ENCODE data around the gene ATRIP. TPM values are rescaled to one million over a fixed set of nuclear protein-coding genes. Genes with fewer than 3 reads are reported as not detected.
"Not testable (repeated sequence)": the region's sequence is repeated elsewhere in the genome, so short reads cannot be mapped to it uniquely, and the experiment has no call there.

The ATRIP gene
- total and polyA plus RNA-seq, 4 donors = 1.7 to 4.6 (median 2.9) TPM

GRCh38 chr3:48478626-48479555 lies 32.4 kb downstream of the ATRIP start (continued):
- TF ChIP-seq EGR1 (IDR thresholded peaks at IDR 0.05; ENCODE audit: low read depth in 2 of 2) (no peak), RXRA (IDR thresholded peaks at IDR 0.05) (no peak), JUND (IDR thresholded peaks at IDR 0.05) (no peak), YY1 (IDR thresholded peaks at IDR 0.05) (no peak), NR2F2 (IDR thresholded peaks at IDR 0.05) (no peak), ZBTB33 (IDR thresholded peaks at IDR 0.05) (no peak)

- not testable (repeated sequence) for H3K9me3 ChIP-seq (ENCODE audit: control insufficient read depth in 4 of 4, low read length in 3 of 4); H3K4me3 ChIP-seq (ENCODE audit: low read depth in 1 of 3, low read length in 3 of 3); DNase-seq (ENCODE audit: low spot score); H3K9ac ChIP-seq (ENCODE audit: low read depth in 1 of 2, low read length in 2 of 2); H3K4me1 ChIP-seq (ENCODE audit: control insufficient read depth in 4 of 4, insufficient read depth in 4 of 4, low read length in 3 of 4); H3K36me3 ChIP-seq (ENCODE audit: control insufficient read depth in 4 of 4, insufficient read depth in 3 of 4, low read depth in 1 of 4, low read length in 3 of 4); H3K27ac ChIP-seq (ENCODE audit: low read depth in 1 of 2, low read length in 2 of 2); H3K27me3 ChIP-seq (ENCODE audit: control insufficient read depth in 4 of 4, insufficient read depth in 4 of 4, low read length in 3 of 4)
- WGBS = 96% methylated on average over 11 of the region's 11 CpGs
These were observed 34.4 kb downstream of the ATRIP start for GRCh38 chr3:48480891-48481290.

GRCh38 chr3:48482822-48483221 lies 36.3 kb downstream of the ATRIP start:
- not testable (repeated sequence) for H3K9me3 ChIP-seq (ENCODE audit: control insufficient read depth in 4 of 4, low read length in 3 of 4); H3K4me1 ChIP-seq (ENCODE audit: control insufficient read depth in 4 of 4, insufficient read depth in 4 of 4, low read length in 3 of 4); H3K4me3 ChIP-seq (ENCODE audit: low read depth in 1 of 3, low read length in 3 of 3); DNase-seq (ENCODE audit: low spot score); H3K36me3 ChIP-seq (ENCODE audit: control insufficient read depth in 4 of 4, insufficient read depth in 3 of 4, low read depth in 1 of 4, low read length in 3 of 4); H3K9ac ChIP-seq (ENCODE audit: low read depth in 1 of 2, low read length in 2 of 2); H3K27ac ChIP-seq (ENCODE audit: low read depth in 1 of 2, low read length in 2 of 2); H3K27me3 ChIP-seq (ENCODE audit: control insufficient read depth in 4 of 4, insufficient read depth in 4 of 4, low read length in 3 of 4)
- 86% methylated on average over 6 of the region's 6 CpGs for WGBS

GRCh38 chr3:48486952-48487351 lies 40.4 kb downstream of the ATRIP start:
- no peaks in the 10 kb centered on the region for H3K9me3 ChIP-seq (ENCODE audit: control insufficient read depth in 4 of 4, low read length in 3 of 4)
- H3K27ac ChIP-seq (ENCODE audit: low read depth in 1 of 2, low read length in 2 of 2) = no peak overlapping the region
- no peak for DNase-seq (ENCODE audit: low spot score)
- no peaks in the 10 kb centered on the region for H3K27me3 ChIP-seq (ENCODE audit: control insufficient read depth in 4 of 4, insufficient read depth in 4 of 4, low read length in 3 of 4)
- H3K9ac ChIP-seq (ENCODE audit: low read depth in 1 of 2, low read length in 2 of 2) = no peak overlapping the region
- no peak for TF ChIP-seq EGR1 (IDR thresholded peaks at IDR 0.05; ENCODE audit: low read depth in 2 of 2)
- TF ChIP-seq MAX (IDR thresholded peaks at IDR 0.05) = no peak
- TF ChIP-seq YY1 (IDR thresholded peaks at IDR 0.05) = no peak
- TF ChIP-seq GABPA (IDR thresholded peaks at IDR 0.05 in 1 of 2, conservative IDR thresholded peaks at IDR 0.05 in 1 of 2) = no peak
- no peak for TF ChIP-seq FOXA1 (IDR thresholded peaks at IDR 0.05)
- TF ChIP-seq JUND (IDR thresholded peaks at IDR 0.05) = no peak
- TF ChIP-seq SP1 (IDR thresholded peaks at IDR 0.05) = no peak
- TF ChIP-seq ZBTB33 (IDR thresholded peaks at IDR 0.05) = no peak
- TF ChIP-seq REST (IDR thresholded peaks at IDR 0.05) = no peak
- H3K4me1 ChIP-seq (ENCODE audit: control insufficient read depth in 4 of 4, insufficient read depth in 4 of 4, low read length in 3 of 4) = no peaks in the 10 kb centered on the region
- 95% methylated on average over 5 of the region's 5 CpGs for WGBS
- H3K4me3 ChIP-seq (ENCODE audit: low read depth in 1 of 3, low read length in 3 of 3) = no peak overlapping the region
- H3K36me3 ChIP-seq (ENCODE audit: control insufficient read depth in 4 of 4, insufficient read depth in 3 of 4, low read depth in 1 of 4, low read length in 3 of 4) = no peaks in the 10 kb centered on the region

All from liver (tissue), 9 donors.